ENCODE results near the gene GLRB. TPM values are rescaled to one million over a fixed set of nuclear protein-coding genes. Genes with fewer than 3 reads are reported as not detected.
"Not testable (repeated sequence)": the region's sequence is repeated elsewhere in the genome, so short reads cannot be mapped to it uniquely, and the experiment has no call there.

The GLRB gene
- total and polyA plus RNA-seq, 7 donors: 1.2 to 5.6 (median 2.4) TPM

DNA sequence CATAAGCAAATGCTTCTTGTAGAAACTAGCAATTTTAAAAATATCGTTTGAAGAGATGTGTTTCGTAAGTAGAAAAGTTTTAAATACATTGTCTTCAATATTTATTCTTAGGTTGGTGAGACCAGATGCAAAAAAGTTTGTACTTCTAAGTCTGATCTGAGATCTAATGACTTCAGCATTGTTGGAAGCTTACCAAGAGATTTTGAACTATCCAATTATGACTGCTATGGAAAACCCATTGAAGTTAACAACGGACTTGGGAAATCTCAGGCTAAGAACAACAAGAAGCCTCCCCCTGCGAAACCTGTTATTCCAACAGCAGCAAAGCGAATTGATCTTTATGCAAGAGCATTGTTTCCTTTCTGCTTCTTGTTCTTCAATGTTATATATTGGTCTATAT lies 94.4 kb downstream of the GLRB start:
- intact Hi-C loops (cut with DNase I): no loop called here

DNA sequence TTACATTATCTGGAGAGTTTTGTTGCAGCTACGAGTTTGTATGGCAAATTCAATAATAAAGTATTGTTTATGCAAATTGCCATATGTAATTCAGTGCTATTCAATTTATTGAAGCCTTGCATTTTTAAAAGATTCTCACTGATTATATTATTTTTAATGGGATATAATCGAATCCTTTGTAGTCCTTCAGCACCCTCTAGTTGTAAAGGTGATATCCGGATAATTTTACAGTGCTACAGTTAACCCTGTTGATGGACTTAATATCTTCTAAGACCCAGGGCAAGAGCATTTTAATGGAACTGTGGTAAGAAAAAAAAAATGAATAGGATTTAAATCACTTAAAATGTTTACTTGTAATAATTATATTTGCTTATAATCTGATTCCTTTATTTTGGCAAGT lies 96.1 kb downstream of the GLRB start:
- TF ChIP-seq, protein P1, sequence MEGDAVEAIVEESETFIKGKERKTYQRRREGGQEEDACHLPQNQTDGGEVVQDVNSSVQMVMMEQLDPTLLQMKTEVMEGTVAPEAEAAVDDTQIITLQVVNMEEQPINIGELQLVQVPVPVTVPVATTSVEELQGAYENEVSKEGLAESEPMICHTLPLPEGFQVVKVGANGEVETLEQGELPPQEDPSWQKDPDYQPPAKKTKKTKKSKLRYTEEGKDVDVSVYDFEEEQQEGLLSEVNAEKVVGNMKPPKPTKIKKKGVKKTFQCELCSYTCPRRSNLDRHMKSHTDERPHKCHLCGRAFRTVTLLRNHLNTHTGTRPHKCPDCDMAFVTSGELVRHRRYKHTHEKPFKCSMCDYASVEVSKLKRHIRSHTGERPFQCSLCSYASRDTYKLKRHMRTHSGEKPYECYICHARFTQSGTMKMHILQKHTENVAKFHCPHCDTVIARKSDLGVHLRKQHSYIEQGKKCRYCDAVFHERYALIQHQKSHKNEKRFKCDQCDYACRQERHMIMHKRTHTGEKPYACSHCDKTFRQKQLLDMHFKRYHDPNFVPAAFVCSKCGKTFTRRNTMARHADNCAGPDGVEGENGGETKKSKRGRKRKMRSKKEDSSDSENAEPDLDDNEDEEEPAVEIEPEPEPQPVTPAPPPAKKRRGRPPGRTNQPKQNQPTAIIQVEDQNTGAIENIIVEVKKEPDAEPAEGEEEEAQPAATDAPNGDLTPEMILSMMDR (IDR thresholded peaks at IDR 0.05): no peak
- no peak for ATAC-seq

More for the DNA sequence above, 94.4 kb downstream of the GLRB start:
- no peak overlapping the region for H3K27ac ChIP-seq
- no peak for DNase-seq
- WGBS, 3 donors: 73 to 77% (median 75%) methylated on average over 5 of the region's 5 CpGs
- no peak for ATAC-seq
- no peaks in the 10 kb centered on the region for H3K4me1 ChIP-seq
- H3K27me3 ChIP-seq (ENCODE audit: insufficient read depth in 3 of 3, low read length in 2 of 3): no peaks in the 10 kb centered on the region
- no peak overlapping the region for H3K4me3 ChIP-seq
- TF ChIP-seq, protein P1 (IDR thresholded peaks at IDR 0.05): no peak
- H3K9me3 ChIP-seq: no peaks in the 10 kb centered on the region
- H3K36me3 ChIP-seq (ENCODE audit: insufficient read depth in 1 of 2, low read depth in 1 of 2): no peaks in the 10 kb centered on the region

DNA sequence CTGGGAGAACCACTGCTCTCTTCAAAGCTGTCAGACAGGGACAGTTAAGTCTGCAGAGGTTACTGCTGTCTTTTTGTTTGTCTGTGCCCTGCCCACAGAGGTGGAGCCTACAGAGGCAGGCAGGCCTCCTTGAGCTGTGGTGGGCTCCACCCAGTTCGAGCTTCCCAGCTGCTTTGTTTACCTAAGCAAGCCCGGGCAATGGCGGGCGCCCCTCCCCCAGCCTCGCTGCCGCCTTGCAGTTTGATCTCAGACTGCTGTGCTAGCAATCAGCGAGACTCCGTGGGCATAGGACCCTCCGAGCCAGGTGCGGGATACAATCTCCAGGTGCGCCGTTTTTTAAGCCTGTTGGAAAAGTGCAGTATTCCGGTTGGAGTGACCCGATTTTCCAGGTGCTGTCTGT lies 104.3 kb downstream of the GLRB start:
- H3K27me3 ChIP-seq (ENCODE audit: insufficient read depth in 3 of 3, low read length in 2 of 3); H3K36me3 ChIP-seq (ENCODE audit: insufficient read depth in 1 of 2, low read depth in 1 of 2); DNase-seq; intact Hi-C loops (cut with DNase I); ATAC-seq; H3K4me1 ChIP-seq; H3K4me3 ChIP-seq; H3K9me3 ChIP-seq; H3K27ac ChIP-seq: not testable (repeated sequence)
- 88 to 93% (median 89%) methylated on average over 10 to 14 of the region's 14 CpGs for WGBS, 3 donors

More for the DNA sequence above, 96.1 kb downstream of the GLRB start:
- no peak overlapping the region for H3K4me3 ChIP-seq
- no peaks in the 10 kb centered on the region for H3K4me1 ChIP-seq
- intact Hi-C loops (cut with DNase I): no loop called here
- H3K9me3 ChIP-seq: no peaks in the 10 kb centered on the region
- H3K27ac ChIP-seq: no peak overlapping the region
- DNase-seq: no peak
- H3K36me3 ChIP-seq (ENCODE audit: insufficient read depth in 1 of 2, low read depth in 1 of 2): no peaks in the 10 kb centered on the region
- H3K27me3 ChIP-seq (ENCODE audit: insufficient read depth in 3 of 3, low read length in 2 of 3): no peaks in the 10 kb centered on the region
- 37 to 43% (median 40%) methylated on average over 3 of the region's 3 CpGs for WGBS, 3 donors

DNA sequence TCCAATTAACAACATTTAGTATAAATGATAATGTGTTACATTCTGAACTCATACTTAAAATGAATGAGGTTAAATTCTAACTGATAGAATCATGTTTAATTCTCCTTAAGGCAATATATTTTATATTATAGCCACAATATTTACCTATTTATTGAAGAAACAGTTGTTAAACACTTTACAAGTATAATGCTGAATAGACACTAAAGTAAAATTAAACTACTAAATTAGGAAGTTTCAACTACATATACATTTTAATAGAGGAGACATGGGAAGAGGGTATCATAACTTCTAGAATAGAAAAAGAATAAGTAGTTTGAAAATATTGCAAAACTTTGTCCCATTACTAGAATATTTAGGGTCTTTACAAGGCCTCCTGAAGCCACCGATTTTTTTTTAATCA lies 108.3 kb downstream of the GLRB start:
- no peak for DNase-seq
- TF ChIP-seq, protein P1 (IDR thresholded peaks at IDR 0.05): no peak
- H3K27me3 ChIP-seq (ENCODE audit: insufficient read depth in 3 of 3, low read length in 2 of 3): no peaks in the 10 kb centered on the region
- H3K36me3 ChIP-seq (ENCODE audit: insufficient read depth in 1 of 2, low read depth in 1 of 2): no peaks in the 10 kb centered on the region
- H3K4me3 ChIP-seq: no peak overlapping the region
- intact Hi-C loops (cut with DNase I): no loop called here
- no peaks in the 10 kb centered on the region for H3K4me1 ChIP-seq
- WGBS, 3 donors: 88 to 97% (median 95%) methylated on average over 1 of the region's 1 CpG
- H3K27ac ChIP-seq: no peak overlapping the region
- ATAC-seq: no peak
- H3K9me3 ChIP-seq: peaks cover 4% of the 10 kb centered on the region

DNA sequence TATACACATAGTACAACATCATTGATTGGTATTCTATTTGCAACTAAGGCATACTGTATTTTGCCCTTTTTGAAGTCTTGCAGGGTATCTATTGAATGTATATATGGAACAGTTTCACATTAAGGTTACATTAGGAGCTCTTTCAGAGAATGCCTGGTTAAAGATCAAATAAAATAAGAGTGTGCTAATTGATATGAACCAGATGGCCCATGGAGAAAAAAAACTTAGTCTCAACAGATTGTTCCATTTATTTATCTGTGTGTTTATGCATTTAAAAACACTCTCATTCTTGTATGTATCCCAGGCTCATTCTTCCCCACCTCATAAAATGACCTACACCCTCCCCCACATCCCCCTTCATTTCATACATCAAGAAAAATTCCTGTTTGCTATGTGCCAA lies 109.4 kb downstream of the GLRB start:
- Histone ChIP-seq H3K36me3 (ENCODE audit: insufficient read depth in 1 of 2, low read depth in 1 of 2) (no peaks in the 10 kb centered on the region), H3K4me3 (no peak overlapping the region), H3K9me3 (peaks cover 4% of the 10 kb centered on the region), H3K27me3 (ENCODE audit: insufficient read depth in 3 of 3, low read length in 2 of 3) (no peaks in the 10 kb centered on the region), H3K4me1 (no peaks in the 10 kb centered on the region), H3K27ac (no peak overlapping the region)
- TF ChIP-seq, protein P1 (IDR thresholded peaks at IDR 0.05): no peak
- ATAC-seq: no peak
- DNase-seq: no peak
- intact Hi-C loops (cut with DNase I): no loop called here

Measured in psoas muscle (tissue), 8 donors.